T1000 (cell line): ENCODE results near the gene TEX2.
"Not testable (repeated sequence)": the region's sequence is repeated elsewhere in the genome, so short reads cannot be mapped to it uniquely, and the experiment has no call there.

ENCODE experiments used
- DNase-seq: peaks from one replicate; lab custom pipeline; 2025; ENCODE audit warnings: mixed read lengths; lab: John Stamatoyannopoulos, UW

TEX2 gene

GRCh38 chr17:64183815-64184214 is 79.2 kb downstream of the TEX2 start:
- DNase-seq = peak; percentile 22

GRCh38 chr17:64182325-64183012 is 80.6 kb downstream of the TEX2 start:
- no peak for DNase-seq

GRCh38 chr17:64180089-64181073 is 82.7 kb downstream of the TEX2 start:
- no peak for DNase-seq

GRCh38 chr17:64179024-64179423 is 84.0 kb downstream of the TEX2 start:
- not testable (repeated sequence) for DNase-seq

- no peak for DNase-seq
These were observed 84.8 kb downstream of the TEX2 start for GRCh38 chr17:64178011-64178825.

GRCh38 chr17:64177311-64178010 is 85.6 kb downstream of the TEX2 start:
- no peak for DNase-seq

- DNase-seq = no peak
These were observed 86.5 kb downstream of the TEX2 start for GRCh38 chr17:64176556-64176955.

- DNase-seq = no peak
These were observed 88.2 kb downstream of the TEX2 start for GRCh38 chr17:64174686-64175456.

- no peak for DNase-seq
These were observed 89.4 kb downstream of the TEX2 start for GRCh38 chr17:64173646-64174045.

- DNase-seq = no peak
These were observed 90.5 kb downstream of the TEX2 start for GRCh38 chr17:64172510-64172909.

GRCh38 chr17:64171041-64171440 is 92.0 kb downstream of the TEX2 start:
- no peak for DNase-seq

- DNase-seq = no peak
These were observed 92.8 kb downstream of the TEX2 start for GRCh38 chr17:64170286-64170685.

GRCh38 chr17:64167666-64168065 is 95.4 kb downstream of the TEX2 start:
- DNase-seq = not testable (repeated sequence)

- no peak for DNase-seq
These were observed 96.2 kb downstream of the TEX2 start for GRCh38 chr17:64166876-64167275.

GRCh38 chr17:64165347-64165746 is 97.7 kb downstream of the TEX2 start:
- DNase-seq = no peak

GRCh38 chr17:64164596-64165285 is 98.3 kb downstream of the TEX2 start:
- DNase-seq = no peak

- DNase-seq = no peak
These were observed 99.6 kb downstream of the TEX2 start for GRCh38 chr17:64163468-64163867.

GRCh38 chr17:64162554-64162953 is 100.5 kb downstream of the TEX2 start:
- no peak for DNase-seq

GRCh38 chr17:64161380-64162176 is 101.5 kb downstream of the TEX2 start:
- DNase-seq = no peak
